ENCODE results near the gene SMARCC1.

DNA sequence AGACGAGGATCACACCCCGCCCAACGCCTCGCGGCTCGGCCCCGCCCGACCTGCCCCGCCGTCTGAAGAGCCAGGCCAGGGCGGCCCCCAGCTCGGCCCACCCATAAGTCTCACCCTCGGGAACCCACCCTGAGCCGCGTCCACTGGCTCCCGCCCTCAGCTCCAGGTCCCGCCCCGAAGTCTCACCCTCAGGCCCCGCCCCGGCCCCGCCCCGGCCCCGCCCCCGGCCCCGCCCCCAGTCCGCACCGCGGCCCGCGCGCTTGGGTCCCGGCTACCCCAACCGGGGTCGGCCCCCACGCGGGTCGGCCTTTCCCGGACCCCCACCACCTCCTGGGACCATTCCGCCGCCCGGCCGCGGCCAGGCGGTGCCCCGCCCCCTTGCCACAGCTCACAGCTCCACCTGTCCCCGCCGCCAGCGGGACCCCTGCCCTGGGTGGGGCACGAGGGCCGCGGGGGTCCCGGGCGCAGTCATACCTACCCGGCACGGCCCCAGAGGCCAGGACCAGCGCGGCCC lies 203.5 kb downstream of the SMARCC1 start:
- TF ChIP-seq POLR2AphosphoS5 (IDR thresholded peaks at IDR 0.05): no peak
- TF ChIP-seq, protein P1, sequence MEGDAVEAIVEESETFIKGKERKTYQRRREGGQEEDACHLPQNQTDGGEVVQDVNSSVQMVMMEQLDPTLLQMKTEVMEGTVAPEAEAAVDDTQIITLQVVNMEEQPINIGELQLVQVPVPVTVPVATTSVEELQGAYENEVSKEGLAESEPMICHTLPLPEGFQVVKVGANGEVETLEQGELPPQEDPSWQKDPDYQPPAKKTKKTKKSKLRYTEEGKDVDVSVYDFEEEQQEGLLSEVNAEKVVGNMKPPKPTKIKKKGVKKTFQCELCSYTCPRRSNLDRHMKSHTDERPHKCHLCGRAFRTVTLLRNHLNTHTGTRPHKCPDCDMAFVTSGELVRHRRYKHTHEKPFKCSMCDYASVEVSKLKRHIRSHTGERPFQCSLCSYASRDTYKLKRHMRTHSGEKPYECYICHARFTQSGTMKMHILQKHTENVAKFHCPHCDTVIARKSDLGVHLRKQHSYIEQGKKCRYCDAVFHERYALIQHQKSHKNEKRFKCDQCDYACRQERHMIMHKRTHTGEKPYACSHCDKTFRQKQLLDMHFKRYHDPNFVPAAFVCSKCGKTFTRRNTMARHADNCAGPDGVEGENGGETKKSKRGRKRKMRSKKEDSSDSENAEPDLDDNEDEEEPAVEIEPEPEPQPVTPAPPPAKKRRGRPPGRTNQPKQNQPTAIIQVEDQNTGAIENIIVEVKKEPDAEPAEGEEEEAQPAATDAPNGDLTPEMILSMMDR (IDR thresholded peaks at IDR 0.05 in 8 of 11, conservative IDR thresholded peaks at IDR 0.05 in 3 of 11): no peak

Measured in spleen (tissue), 7 donors.